GM21723 (cell line): Measurements from ENCODE around the gene BCL11B.

Source experiments
- ATAC-seq: cut with Tn5 transposase; IDR thresholded peaks from one replicate; pipeline ENCODE4 v1.9.1; 2021; ENCODE audit warnings: mild to moderate bottlenecking, moderate library complexity; ENCODE audit not compliant: unreplicated experiment

The BCL11B gene

GRCh38 chr14:99203080-99203479 is 68.9 kb downstream of the BCL11B start:
- no peak for ATAC-seq

GRCh38 chr14:99202516-99202915 is 69.5 kb downstream of the BCL11B start:
- ATAC-seq = no peak

- ATAC-seq = no peak
These were observed 70.5 kb downstream of the BCL11B start for GRCh38 chr14:99201351-99202073.

- no peak for ATAC-seq
These were observed 71.4 kb downstream of the BCL11B start for GRCh38 chr14:99200654-99201005.

GRCh38 chr14:99199846-99200653 is 71.9 kb downstream of the BCL11B start:
- no peak for ATAC-seq

GRCh38 chr14:99198746-99199502 is 73.1 kb downstream of the BCL11B start:
- ATAC-seq = no peak

GRCh38 chr14:99196310-99196650 is 75.7 kb downstream of the BCL11B start:
- ATAC-seq = no peak

- ATAC-seq = no peak
These were observed 76.2 kb downstream of the BCL11B start for GRCh38 chr14:99195602-99196309.

GRCh38 chr14:99194736-99195135 is 77.3 kb downstream of the BCL11B start:
- ATAC-seq = no peak

- ATAC-seq = no peak
These were observed 77.9 kb downstream of the BCL11B start for GRCh38 chr14:99194136-99194535.

GRCh38 chr14:99192830-99193229 is 79.2 kb downstream of the BCL11B start:
- no peak for ATAC-seq

- ATAC-seq = no peak
These were observed 79.9 kb downstream of the BCL11B start for GRCh38 chr14:99192028-99192621.

GRCh38 chr14:99191395-99192027 is 80.5 kb downstream of the BCL11B start:
- no peak for ATAC-seq

- ATAC-seq = no peak
These were observed 81.2 kb downstream of the BCL11B start for GRCh38 chr14:99190696-99191394.

- ATAC-seq = no peak
These were observed 82.7 kb downstream of the BCL11B start for GRCh38 chr14:99189201-99189801.

GRCh38 chr14:99188731-99189191 is 83.2 kb downstream of the BCL11B start:
- no peak for ATAC-seq

GRCh38 chr14:99187858-99188257 is 84.1 kb downstream of the BCL11B start:
- no peak for ATAC-seq

- ATAC-seq = no peak
These were observed 84.9 kb downstream of the BCL11B start for GRCh38 chr14:99186956-99187690.
